Ascending aorta (tissue), 2 donors: ENCODE results near the gene GRAMD1A. TPM values are rescaled to one million over a fixed set of nuclear protein-coding genes. Genes with fewer than 3 reads are reported as not detected.
"Not testable (repeated sequence)": the region's sequence is repeated elsewhere in the genome, so short reads cannot be mapped to it uniquely, and the experiment has no call there.

Source experiments
- DNase-seq, 2 donors: peaks; one replicate each; pipeline ENCODE4 v3.0.0-alpha.2; 2019; ENCODE audit warnings: low spot score in 2 of 2
- H3K27ac ChIP-seq, 2 donors: fragments of 200-600 bp; sonication (generic); one replicate each; pipeline ENCODE4 v1.5.1; 2016 to 2017; ENCODE audit warnings: mild to moderate bottlenecking in 1 of 2
- H3K27me3 ChIP-seq: fragments of 200-600 bp; sonication (generic); one replicate; pipeline ENCODE4 v1.5.1; 2017
- H3K36me3 ChIP-seq, 2 donors: fragments of 200-600 bp; sonication (generic); one replicate each; pipeline ENCODE4 v1.5.1; 2016
- H3K4me1 ChIP-seq, 2 donors: fragments of 200-600 bp; sonication (generic); one replicate each; pipeline ENCODE4 v1.5.1; 2016 to 2017; ENCODE audit warnings: mild to moderate bottlenecking in 1 of 2
- H3K4me3 ChIP-seq, 2 donors: fragments of 200-600 bp; sonication (generic); one replicate each; pipeline ENCODE4 v1.5.1; 2016 to 2017; ENCODE audit warnings: mild to moderate bottlenecking in 1 of 2
- H3K9me3 ChIP-seq, 2 donors: fragments of 200-600 bp; sonication (generic); one replicate each; pipeline ENCODE4 v1.5.1; 2016
- intact Hi-C: fragments of 100-400 bp; cut with DNase I; formaldehyde crosslinking; loops from one replicate; pipeline ENCODE4 v1.15.1; 2023
- total RNA-seq: library from RNA; depleted of rRNA; stranded (reverse); fragments of >200 nt; gene quantifications from one replicate; pipeline ENCODE4 v1.1.0, GENCODE V29; 2016
- TF ChIP-seq, protein P1 (sequence below), 3 experiments: fragments of 200-600 bp in 2 of 3; fragments of 450-650 bp in 1 of 3; sonication (generic) in 2 of 3; IDR thresholded peaks; one replicate each; pipeline ENCODE4 v1.5.1; 2016 to 2019; ENCODE audit warnings: antibody characterized with exemption in 3 of 3, mild to moderate bottlenecking in 1 of 3, moderate library complexity in 1 of 3

The GRAMD1A gene
- total RNA-seq, 1 donor from 2014 or later, result 103 TPM

DNA sequence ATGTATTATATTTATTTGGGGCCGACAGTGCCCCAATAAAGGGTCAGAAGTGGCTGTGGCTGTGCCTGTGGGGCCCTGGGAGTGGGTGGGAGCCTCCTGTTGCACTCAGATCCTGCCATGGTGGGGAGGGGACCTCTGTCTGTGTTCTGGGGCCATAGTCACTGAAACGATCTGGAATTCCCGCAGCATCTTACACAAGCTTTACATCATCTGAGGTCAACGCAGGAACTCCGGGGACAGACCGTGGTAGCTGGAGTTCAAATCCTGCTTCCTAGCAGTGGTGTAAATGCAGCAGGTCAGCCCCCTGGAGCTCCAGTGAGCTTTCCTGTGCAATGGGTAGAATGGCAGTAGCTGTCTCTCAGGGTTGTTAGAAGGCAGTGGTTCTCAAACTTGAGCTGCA is 26.3 kb downstream of the GRAMD1A start:
- Histone ChIP-seq H3K36me3 (peaks cover 51 to 57% of the 10 kb centered on the region in 2 donors), H3K4me3 (no peak overlapping the region), H3K27me3 (no peaks in the 10 kb centered on the region), H3K4me1 (peaks cover 4 to 10% of the 10 kb centered on the region in 2 donors), H3K9me3 (no peaks in the 10 kb centered on the region), H3K27ac (no peak overlapping the region)
- no peak for DNase-seq
- intact Hi-C loops, result no loop called here
- TF ChIP-seq, protein P1, sequence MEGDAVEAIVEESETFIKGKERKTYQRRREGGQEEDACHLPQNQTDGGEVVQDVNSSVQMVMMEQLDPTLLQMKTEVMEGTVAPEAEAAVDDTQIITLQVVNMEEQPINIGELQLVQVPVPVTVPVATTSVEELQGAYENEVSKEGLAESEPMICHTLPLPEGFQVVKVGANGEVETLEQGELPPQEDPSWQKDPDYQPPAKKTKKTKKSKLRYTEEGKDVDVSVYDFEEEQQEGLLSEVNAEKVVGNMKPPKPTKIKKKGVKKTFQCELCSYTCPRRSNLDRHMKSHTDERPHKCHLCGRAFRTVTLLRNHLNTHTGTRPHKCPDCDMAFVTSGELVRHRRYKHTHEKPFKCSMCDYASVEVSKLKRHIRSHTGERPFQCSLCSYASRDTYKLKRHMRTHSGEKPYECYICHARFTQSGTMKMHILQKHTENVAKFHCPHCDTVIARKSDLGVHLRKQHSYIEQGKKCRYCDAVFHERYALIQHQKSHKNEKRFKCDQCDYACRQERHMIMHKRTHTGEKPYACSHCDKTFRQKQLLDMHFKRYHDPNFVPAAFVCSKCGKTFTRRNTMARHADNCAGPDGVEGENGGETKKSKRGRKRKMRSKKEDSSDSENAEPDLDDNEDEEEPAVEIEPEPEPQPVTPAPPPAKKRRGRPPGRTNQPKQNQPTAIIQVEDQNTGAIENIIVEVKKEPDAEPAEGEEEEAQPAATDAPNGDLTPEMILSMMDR (IDR thresholded peaks at IDR 0.05), result no peak

DNA sequence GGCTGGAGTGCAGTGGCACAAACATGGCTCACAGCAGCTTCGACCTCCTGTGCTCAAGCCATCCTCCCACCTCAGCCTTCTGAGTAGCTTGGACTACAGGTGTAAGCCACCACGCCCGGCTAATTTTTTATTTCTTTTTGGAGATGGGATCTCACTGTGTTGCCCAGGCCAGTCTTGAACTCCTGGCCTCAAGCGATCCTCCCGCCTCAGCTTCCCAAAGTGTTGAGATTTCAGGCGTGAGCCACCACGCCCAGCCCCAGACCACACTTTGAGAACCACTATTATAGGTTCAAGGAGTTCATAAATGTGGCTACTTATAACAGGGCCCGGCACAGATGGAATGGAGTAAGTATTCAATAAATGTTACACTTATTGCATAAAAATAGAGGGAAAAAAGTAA is 26.9 kb downstream of the GRAMD1A start:
- peaks cover 45 to 51% of the 10 kb centered on the region in 2 donors for H3K36me3 ChIP-seq
- TF ChIP-seq, protein P1 (IDR thresholded peaks at IDR 0.05), result no peak
- intact Hi-C loops, result no loop called here

DNA sequence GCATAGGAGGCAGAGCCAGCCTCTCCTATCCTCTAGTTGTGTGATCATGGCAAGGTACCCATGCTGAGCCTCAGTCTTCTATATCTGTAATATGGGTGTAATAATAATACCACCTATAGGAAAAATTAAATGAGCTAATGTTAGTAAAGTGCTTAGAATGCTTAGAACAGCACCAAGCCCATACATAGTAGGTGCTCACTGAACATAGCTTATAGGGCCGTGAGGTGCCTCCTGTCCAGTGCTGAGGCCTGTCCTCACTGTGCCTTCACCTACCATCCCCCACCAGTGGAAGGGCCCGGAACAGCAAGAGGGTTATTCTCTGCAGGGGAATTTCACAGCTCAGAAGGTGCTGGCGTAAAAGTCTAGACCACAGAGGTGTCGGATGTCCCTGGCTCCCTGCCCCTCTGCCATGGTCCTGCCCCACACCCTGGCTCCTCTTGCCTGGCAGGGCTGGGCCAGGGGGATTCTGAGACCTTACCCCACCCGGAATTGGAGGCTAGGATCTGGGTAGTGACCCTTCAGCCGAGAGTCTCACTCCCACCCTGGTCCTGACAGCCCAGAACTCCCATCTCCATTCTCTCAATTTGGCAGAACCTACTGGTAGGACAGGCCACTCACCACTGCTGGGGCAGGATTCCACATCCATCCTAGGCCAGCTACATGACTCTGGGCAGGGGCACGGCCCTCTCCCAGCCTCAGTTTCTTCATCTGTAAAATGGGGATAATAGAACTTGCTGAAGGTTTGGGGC is 27.9 kb downstream of the GRAMD1A start:
- TF ChIP-seq, protein P1 (IDR thresholded peaks at IDR 0.05), result no peak
- Histone ChIP-seq H3K36me3 (peaks cover 35 to 41% of the 10 kb centered on the region in 2 donors), H3K27ac (no peak overlapping the region), H3K9me3 (no peaks in the 10 kb centered on the region), H3K4me3 (no peak overlapping the region), H3K4me1 (peaks cover 4 to 10% of the 10 kb centered on the region in 2 donors), H3K27me3 (no peaks in the 10 kb centered on the region)
- DNase-seq, result no peak
- intact Hi-C loops, result no loop called here

More for the DNA sequence above, 26.9 kb downstream of the GRAMD1A start:
- H3K4me3 ChIP-seq, result no peak overlapping the region
- H3K4me1 ChIP-seq, result peaks cover 4 to 10% of the 10 kb centered on the region in 2 donors
- no peaks in the 10 kb centered on the region for H3K27me3 ChIP-seq
- no peak for DNase-seq
- no peaks in the 10 kb centered on the region for H3K9me3 ChIP-seq
- no peak overlapping the region for H3K27ac ChIP-seq

DNA sequence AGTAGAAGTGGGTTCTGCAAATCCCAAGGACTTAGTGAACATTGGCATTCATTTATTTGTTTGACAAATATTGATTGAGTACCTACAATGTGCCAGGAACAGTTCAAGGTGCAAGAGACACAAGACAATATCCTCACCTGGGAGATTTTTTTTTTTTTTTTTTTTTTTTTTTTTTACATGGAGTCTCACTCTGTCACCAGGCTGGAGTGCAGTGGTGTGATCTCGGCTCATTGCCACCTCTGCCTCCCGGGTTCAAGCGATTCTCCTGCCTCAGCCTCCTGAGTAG is 28.4 kb downstream of the GRAMD1A start:
- Histone ChIP-seq H3K4me1 (peaks cover 4 to 10% of the 10 kb centered on the region in 2 donors), H3K36me3 (peaks cover 30 to 38% of the 10 kb centered on the region in 2 donors)
- H3K9me3 ChIP-seq, H3K27ac ChIP-seq, DNase-seq, intact Hi-C loops, H3K27me3 ChIP-seq, H3K4me3 ChIP-seq: not testable (repeated sequence)

DNA sequence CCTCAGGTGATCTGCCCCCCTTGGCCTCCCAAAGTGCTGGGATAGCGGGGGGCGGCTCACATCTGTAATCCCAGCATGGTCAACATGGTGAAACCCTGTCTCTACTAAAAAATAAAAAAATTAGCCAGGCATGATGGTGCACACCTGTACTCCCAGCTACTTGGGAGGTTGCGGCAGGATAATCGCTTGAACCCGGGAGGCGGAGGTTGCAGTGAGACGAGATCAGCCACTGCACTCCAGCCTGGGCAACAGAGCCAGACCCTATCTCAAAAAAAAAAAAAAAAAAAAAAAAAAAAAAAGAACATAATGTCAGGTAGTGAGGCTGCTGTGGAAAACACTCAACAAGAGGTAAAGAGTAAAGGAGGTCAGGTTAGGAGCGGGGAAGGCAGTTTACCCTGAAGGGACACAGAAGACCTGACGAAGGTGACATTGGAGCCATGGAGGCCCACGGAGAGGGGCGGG is 29.2 kb downstream of the GRAMD1A start:
- H3K27me3 ChIP-seq, H3K27ac ChIP-seq, H3K9me3 ChIP-seq, DNase-seq, intact Hi-C loops, H3K4me3 ChIP-seq: not testable (repeated sequence)
- Histone ChIP-seq H3K4me1 (peaks cover 4 to 10% of the 10 kb centered on the region in 2 donors), H3K36me3 (peaks cover 22 to 37% of the 10 kb centered on the region in 2 donors)

DNA sequence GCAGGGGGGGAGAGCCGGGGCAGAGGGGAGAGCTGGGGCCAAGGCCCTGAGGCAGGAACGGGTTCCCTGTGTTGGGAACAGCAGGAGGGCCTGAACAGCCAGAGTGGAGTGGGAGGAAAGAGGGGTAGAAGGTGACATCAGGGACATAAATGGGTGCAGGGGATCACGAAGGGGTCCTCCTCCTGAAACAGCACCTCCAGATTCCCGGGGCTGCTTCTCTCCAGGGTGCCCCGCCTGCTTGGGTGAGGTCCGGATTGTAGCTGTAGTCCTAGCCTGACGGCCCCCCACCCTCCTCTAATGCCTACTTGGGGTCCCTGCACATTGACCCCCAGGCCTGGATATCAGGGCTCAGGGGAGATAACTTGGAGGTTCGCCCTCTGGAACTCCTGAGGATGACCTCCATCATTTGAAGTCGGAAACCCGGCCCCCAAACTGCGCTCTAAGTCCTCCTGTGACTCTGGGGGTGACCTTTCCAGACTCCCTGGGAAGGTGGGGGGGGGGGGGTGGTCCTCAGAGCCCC is 29.7 kb downstream of the GRAMD1A start:
- DNase-seq, result no peak
- TF ChIP-seq, protein P1 (IDR thresholded peaks at IDR 0.05), result no peak
- intact Hi-C loops, result no loop called here
- H3K9me3 ChIP-seq, result no peaks in the 10 kb centered on the region
- H3K27me3 ChIP-seq, result no peaks in the 10 kb centered on the region
- H3K36me3 ChIP-seq, result peaks cover 18 to 37% of the 10 kb centered on the region in 2 donors
- peak overlapping the region in 1 of 2 donors; percentile 43 for H3K27ac ChIP-seq
- H3K4me3 ChIP-seq, result peak overlapping the region; percentile 65 to 75
- peaks cover 4 to 10% of the 10 kb centered on the region in 2 donors for H3K4me1 ChIP-seq
